SKM-1 (cell line): Measurements from ENCODE around the gene TMEM175.

Experiments used
- DNase-seq: peaks from one replicate; lab custom pipeline; 2025; ENCODE audit not compliant: unreplicated experiment; lab: John Stamatoyannopoulos, UW

The TMEM175 gene

DNA sequence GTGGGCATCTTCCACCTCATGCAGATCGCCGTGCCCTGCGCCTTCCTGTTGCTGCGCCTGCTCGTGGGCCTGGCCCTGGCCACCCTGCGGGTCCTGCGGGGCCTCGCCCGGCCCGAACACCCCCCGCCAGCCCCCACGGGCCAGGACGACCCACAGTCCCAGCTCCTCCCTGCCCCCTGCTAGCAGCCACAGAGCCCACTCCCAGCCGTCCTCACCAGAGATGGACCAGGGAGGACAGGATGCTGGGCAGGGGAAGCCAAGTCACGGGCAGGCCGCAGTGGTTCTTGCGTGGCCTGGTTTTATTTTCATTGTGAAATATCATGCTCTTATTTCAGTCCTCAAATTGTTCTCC is 26.0 kb downstream of the TMEM175 start:
- no peak for DNase-seq

DNA sequence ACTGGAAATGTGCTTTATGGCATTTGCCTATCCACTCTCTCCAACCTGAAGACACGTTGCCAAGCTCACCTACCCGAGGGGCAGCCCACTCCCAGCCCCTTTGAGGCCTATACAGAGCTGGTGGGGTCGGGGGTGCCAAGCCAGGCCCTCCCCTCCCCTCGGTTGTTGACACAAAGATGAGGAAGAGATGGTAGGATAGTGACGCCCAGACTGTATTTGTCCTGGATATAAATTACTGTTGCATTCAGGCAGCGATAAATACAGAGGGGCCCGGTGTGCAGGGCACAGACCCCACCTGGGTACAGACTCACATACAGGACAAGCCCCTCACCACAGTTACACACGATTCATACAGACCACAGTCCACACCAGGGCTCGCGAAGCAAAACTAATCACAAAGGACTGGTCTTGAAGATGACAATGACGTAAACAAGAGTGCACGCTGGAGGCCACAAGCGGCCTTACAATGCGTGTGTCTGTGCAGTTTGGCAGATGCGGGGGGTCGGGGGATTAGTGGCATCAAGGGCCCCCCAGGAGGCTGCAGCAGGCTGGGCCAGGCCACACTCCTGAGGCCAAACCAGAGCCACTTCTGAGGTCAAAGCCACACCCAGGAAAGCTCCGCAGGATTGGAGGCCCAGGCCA is 26.6 kb downstream of the TMEM175 start:
- DNase-seq: no peak

DNA sequence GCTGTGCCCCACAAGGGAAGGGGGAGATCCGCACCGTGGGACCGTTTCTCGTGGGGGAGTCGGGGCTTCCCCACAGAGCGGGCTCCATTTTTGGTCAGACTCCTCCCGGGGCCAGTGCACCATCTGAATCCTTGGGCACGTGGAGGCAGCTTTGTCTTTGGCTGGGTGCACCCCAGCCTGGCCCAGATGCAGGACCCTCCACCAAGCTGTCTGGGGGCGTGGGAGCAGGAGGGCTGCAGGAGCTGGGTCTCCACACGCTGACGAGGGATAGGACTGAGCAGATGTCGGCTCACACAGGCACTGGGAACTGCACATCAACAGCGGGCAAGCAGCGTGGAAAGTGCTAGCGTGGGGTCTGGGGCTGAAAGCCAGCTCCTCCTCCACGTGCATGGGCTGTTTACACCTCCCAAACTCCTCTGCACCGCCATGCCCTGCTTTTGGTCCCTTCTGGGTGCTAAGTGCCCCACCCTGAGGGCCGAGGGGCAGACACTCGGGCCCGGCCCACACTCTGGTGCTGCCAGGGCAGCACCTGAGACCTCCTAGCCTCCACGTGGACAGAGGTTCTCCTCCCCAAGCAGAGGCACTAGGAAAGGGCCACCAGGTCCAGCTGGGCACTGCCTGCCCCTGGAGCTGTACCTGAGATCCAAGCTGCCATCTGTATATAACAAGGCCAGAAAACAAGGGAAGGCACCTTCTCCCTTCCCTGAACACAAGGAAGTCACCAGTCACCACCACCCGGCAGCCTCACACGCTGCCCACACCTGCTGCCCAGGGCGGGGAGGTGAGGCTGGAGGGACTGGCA is 27.3 kb downstream of the TMEM175 start:
- no peak for DNase-seq

DNA sequence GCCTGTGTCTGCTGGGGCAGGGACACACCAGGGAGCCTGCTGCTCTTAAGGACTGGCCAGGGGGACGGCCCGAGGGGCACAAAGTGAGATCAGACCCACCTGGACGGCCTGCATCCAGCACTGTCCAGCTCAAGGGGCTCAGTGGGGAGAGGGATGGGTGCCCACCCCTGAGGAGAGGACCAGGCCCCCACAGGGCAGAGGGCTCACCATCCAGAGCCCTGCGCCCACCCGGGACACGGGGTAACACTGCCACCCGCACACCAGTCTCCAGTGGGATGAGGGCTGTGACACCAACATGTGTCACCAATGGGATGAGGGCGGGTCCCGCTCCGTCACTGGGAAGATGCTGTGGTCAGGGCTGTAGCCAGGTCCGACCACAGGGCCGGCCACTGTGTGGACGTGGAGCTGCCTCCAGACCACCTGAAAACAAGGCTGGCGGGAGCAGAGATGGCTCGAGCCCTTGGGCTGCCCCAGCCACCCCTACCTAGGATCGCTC is 27.9 kb downstream of the TMEM175 start:
- no peak for DNase-seq

DNA sequence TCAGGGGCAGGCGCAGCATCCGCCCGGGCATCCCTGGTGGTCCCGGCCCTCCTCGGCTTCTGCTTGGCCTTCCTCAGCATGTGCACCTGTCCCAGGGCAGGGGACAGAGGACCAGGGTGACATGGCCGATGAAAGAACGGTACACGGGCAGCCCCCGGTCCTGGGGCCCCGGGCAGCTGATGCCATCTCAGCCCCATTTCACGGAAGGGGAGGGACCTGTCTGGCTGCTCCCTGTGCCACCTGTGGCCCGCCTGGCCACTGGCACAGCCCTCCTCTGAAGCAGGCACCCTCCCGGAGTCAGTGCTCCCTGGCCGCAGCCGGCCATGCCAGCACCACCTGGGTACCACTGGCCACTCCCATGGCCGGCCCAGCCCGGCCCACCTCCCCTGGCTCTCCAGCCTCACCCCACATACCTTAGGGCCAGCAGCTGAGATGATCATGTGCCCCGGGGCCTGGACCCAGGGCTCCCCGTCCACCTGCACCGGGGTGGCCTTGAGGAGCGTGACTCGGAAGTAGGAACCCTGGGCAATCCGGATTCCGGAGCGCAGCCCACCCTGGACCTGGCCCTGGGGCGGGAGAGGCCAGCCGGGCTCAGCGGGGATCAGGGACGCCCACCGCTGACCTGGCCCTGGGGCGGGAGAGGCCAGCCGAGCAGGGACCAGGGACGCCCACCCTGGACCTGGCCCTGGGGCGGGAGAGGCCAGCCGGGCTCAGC is 28.5 kb downstream of the TMEM175 start:
- no peak for DNase-seq

DNA sequence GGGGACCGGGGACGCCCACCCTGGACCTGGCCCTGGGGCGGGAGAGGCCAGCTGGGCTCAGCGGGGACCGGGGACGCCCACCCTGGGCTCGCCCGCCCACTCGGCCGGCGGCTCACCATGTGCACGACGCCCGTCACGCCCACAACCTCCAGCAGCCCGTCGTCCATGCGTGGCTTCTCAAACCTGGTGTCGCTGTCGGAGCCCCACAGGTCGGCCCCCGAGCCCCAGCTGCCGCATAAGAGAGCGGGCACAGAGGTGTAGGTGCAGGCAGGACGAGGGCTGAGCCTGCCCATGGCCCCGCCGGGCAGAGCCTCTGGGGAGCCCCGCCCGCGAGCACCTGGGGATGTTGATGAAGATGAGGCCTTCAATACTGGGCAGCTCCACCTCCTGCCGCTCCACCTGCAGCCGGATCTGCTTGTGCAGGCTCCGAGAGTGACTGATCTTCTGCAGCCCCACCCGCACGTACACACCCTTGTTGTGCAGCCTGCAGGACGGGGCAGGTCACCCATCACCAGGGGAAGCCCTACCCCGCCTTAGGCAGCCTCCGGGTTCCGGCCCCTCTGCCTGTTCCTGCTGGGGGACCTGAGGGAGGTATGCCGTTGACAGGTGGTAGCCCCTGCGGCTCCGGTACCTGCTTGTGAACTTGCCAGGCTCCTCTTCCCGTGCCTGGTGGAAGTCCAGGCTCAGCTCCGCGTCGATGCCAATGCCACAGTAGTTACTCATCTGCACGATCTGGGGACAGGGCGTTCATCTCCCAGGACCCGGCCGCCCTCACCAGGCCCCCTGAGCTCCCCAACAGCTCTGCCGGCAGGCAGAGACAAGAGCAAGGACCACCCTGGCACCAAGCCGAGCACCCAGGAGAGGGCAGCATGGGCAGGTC is 29.3 kb downstream of the TMEM175 start:
- DNase-seq: no peak

DNA sequence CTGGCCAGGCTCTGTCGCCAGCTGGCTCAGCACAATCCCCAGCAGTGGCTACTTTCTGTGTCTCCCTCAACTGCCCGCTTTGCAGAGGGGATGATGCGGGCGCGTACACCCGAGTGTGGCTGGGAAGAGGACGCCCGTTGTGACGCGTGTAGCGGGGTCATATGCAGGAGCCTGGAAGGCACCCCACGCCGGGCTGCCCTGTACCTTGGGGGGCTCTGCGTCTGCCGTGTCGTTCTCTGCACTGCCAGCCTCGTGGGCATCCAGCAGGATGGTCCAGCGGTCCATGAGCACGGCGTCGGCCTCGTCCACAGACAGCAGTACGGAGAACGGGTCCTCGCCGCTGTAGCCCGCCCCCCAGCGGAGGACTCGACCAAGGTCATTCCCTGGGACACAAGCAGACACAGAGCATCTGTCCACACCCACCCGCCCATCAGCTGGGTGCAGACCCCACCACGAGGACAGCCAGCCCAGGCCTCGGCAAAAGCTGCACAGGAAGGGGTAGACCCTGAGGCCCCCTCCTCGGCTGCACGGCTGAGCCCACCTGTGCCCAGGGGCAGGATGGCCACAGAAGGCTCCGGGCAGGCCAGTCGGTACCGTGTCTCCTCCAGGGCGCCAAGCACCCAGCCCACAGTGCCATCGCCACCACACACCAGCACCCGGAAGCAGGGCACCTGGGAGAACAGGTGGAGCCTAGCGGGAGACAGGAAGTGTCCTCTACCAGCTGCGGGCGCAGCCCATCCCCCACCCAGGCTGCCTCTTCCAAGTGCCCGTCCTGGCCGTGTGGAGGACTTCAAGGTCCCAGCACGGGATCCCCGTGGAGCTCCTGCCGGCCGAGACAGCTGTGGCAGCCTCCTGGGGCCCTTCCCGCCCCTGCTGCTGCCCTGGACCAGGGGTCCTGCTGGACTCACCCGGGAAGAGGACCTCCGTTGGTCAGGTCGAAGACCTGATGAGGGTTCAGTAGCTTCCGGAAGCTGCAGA is 30.3 kb downstream of the TMEM175 start:
- DNase-seq: no peak

DNA sequence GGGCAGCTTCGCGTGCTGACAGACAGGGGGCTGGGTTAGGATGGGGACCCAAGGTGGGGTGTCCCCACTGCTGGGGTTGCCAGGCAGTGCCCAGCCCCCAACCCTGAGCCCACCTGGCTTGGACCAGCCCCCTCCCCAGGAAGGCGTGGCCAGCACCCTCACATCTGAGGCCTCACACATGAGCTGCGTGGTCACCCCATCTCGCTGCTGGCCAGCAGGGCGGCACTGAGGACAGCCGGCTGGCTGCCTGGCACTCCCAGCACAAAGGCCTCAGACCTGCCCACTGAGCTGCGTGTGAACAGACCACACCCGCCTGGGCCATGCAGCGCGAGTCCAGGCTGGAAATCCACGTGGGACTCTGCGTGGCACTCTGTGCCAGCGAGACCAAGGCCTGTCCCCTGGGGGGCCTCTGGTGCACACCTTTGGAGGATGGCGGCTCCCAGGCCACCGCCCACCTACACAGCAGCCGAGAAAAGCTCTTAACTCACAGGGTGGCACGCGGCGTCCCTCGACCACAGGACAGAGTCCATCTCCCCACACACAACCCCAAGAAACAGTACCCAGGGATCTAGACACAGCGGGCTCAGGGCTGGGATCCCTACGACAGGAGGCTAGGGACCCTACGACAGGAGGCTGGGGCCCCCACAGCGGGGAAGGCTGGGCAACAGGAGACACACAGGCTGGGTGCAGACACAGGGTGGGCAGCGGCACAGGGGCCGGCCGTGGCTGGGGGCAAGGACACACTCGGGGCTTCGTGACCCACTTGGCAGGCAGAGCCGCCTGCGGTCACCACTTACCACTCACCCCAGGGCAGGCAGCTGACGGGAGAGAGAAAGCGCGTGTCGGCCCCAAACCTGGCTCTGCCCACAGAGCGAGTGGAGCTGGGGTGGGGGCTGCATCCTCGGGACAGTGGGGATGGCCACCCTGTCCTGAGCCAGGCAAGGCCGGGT is 31.3 kb downstream of the TMEM175 start:
- DNase-seq: no peak

DNA sequence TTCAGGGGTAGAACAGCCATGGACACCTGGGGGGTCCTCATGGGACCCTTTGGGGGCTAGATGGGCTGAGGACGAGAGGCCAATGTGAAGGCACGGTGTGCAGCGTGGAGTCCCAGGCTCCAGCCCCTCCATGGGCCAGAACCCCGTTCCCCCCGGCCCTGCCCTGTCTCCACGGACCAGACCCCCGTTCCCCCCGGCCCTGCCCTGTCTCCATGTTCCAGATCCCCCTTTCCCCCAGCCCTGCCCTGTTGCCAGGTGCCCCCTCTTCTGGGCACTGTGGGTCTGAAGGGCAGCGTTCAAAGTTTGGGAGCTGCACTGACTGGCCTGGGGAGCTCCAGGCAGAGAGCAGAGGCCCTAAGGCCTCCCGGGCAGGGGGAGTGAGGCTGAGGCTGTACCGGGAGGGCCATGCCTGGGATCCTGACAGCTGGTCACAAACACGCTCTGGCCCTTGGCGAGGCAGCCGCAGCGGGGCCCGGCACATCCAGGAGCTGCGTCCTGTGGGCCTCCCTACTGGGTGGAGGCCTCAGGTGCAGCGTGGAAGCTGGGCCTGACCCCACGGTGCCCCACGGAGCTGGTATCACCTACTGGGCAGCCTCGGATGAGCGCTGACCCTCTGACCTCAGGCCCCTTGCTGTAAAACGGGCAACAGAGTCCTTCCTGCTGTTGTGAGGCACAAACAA is 32.2 kb downstream of the TMEM175 start:
- DNase-seq: no peak

DNA sequence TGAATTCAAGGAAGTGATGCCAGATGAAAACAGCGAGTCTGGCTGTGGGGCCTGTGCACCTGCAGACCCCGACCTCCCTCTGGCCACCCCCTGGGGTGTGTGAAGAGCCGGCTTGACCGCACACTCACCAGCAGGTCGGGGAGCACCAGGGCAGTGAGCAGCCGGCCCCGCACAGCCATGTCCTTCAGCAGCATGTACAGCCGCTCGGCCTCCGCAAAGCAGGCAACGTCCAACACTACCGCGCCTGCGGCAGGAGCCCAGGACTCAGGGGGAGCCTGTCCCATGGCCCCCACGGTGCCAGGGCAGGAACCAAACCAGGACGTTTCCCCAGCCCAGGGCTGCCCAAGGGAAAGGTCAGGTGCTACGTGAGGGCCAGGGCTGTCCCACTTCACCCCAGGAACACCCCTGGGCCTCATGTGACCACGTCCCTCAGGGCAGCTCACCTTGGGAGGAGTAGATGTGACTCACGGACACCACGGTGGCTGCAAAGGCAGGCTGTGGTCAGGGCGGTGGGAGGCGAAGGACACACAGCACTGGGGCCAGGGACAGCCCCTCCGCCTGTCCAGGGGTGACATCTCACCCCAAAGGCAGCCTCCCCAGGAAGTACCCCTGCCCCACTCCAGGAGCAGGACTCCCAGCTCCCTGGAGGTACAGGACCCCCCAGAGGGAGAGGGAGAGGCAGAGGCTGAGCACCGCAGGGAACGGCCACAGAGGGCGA is 32.9 kb downstream of the TMEM175 start:
- no peak for DNase-seq

DNA sequence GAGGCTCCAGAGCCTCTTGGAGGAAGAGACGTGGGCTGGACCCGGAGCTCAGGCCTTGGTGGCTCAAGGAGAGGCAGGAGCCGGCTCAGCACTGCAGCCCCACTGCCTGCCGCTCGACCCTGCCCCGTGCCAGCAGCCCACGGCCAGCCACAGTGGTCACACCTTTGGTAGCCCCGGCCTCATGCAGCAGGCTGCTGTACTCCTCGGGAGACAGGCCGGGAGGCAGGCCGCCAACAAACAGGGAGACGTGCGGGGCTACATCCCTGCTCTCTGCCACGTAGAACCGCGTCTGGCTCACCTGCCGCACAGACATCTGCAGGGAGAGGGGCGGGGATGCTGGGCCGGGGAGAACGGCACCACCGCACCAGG is 33.5 kb downstream of the TMEM175 start:
- no peak for DNase-seq

DNA sequence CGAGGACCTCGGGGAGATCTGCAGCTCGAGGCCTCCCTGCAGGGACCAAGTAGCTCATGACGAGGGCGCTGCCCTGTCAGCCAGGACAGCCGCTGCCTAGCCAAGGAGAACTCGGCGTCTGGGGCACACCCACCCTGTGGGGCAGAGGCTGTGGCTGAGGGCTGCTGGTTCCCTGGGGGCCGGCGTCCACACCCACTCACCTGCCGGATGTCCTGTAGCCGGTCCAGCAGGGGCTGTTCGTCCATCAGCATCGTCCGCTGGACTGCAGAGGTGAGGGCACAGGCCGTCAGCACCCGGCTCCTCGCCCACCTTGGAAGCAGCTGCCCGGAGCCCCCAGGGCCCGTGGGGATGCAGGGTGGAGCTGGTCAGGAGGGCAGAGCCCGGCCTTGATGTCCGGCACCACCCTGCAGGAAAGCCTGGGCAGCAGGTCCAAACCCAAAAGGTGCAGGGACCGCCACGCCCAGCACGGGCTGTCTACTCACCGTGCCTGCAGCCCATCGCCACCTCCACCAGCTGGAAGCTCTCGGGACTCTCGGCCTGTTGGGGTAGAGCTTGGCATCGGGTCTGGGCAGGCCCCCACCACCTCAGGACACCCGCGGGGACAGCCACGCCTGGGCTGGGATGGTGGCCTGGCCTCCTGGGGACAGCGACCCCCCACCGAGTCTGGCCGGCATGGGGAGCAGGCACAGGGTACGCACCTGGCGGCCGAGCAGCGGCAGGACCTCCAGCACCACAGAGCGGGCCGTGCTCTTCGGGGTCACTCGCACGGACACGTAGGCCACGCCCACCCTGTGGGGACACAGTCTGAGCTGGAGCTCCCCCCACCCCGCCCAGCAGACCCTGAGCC is 34.2 kb downstream of the TMEM175 start:
- no peak for DNase-seq

DNA sequence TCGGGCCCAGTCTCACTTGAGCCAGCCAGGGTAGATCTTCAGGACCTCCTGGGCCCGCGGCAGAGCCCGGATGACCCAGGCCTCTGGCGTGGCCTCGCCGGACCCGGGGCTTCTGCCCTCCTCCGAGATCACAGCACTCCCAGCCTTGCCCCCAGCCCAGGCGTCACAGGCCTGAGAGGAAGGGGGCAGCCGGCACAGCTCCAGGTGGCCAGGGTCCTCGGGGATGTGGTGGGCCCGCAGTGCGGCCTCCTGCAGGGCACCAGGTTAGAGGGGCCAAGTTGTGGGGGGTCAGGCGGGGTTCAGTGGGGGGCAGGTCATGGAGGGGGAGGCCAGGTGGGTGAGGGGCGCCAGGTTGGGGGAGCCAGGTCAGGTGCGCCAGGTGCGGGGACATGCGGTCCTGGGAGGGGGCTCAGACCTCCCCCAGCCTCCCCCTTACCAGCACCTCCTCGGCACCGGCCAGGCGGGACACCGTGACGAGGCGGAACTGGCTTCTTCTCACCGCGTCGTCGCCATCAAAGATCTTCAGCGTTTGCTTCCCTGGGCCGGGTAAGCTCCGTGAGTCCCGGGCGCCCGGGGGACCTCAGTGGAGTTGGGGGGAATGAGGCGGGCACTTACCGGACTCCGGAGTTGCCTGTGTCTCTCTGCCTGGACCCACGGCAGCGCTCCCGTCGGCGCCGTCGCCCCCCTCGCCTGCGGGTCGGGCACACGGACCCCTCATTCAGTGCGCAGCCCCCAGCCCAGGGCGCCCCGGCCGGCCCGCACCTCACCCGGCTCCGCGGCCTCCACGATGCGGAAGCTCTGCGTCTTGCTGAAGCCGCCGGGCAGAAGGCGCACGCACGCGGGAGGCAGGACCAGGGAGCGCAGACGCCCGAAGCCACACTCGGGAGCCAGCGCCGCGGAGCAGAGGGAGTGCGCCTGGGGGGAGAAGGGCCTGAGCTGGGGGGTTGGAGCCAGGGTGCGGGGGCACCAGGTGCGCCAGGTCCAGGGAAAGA is 35.1 kb downstream of the TMEM175 start:
- no peak for DNase-seq

DNA sequence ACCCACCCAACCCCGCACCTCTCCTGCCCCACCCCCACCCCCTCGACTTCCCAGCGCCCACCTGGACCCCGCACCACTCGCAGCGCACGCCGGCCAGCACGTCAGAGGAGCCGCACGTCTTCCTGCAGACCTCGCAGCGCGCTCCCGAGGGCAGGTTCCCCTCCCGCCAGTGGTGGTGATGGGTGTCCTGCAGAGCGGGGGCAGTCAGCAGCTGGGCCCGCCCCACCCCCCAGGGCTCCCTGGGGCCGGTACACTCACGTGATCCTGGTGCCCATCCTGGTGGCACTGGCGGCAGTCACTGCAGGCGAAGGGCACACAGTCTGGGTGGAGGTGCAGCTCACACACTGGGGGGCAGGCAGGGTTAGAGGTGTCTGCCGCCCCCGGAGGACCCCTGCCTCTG is 36.0 kb downstream of the TMEM175 start:
- DNase-seq: no peak

DNA sequence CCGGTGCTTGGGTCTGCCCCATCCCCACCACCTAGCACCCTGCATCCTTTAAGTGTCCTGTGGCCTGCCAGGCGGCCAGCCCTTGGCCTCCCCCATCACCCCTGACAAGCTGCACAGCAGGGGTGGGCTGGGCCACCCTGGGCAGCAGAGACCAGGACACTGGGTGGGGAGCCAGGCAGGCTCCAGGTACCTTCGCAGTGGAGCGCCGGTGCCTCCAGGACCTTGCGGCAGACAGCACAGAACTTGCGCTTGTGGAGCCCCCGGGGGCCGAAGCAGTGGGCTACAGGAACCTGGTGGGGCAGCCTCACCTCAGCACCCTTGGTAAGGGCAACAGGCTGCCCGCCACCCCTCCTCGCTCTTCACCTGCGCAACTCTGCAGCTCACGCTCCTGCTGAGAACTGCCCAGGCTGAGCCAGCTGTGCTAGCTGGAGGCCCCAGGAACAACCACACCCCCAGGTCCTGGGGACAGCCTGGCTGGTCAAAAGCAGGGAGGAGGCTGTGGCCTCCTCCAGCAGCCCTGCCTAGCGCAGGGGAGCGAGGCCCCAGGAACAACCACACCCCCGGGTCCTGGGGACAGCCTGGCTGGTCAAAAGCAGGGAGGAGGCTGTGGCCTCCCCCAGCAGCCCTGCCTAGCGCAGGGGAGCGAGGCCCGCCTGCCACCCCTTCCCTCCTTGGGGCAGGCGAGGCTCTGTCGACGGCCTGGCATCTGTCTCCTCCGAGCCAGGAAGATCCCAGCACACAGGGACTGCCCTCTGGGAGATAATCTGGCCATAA is 36.5 kb downstream of the TMEM175 start:
- DNase-seq: no peak
